ENCODE results near the gene NKPD1. TPM values are rescaled to one million over a fixed set of nuclear protein-coding genes. Genes with fewer than 3 reads are reported as not detected.

NKPD1 gene
- total and polyA plus RNA-seq, 4 donors: not detected

DNA sequence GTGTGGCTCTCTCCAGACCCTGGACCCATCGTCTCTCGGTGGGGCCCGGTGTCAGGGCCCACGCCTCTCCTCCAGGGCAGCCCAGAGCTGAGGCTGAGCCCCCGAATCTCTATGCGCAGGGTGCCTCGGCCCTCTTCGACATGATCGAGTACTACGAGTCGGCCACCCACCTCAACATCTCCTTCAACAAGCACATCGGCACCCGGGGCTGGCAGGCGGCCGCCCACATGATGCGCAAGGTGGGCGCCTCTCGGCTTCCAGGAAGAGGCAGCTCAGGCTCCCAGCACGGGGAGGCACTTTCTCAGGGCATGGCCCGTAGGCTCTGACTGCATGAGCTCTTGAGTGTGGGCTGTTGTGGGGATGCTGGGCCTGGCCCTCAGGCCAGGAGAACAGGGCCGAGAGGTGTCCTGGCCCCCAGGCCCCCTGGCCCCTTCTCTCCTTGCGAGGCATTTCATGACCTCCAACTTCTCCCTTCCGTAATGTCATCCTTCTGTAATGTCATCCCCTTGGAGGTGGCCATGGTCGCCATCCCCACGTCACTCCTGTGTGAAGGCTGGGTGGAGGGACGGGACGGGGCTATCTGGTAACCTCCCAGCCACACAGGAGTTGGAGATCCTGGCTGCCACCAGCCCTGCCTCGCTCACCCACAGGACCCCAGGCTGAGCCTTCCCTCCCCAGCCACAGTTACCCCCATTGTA lies 19.4 kb downstream of the NKPD1 start (continued):
- TF ChIP-seq, protein P1, sequence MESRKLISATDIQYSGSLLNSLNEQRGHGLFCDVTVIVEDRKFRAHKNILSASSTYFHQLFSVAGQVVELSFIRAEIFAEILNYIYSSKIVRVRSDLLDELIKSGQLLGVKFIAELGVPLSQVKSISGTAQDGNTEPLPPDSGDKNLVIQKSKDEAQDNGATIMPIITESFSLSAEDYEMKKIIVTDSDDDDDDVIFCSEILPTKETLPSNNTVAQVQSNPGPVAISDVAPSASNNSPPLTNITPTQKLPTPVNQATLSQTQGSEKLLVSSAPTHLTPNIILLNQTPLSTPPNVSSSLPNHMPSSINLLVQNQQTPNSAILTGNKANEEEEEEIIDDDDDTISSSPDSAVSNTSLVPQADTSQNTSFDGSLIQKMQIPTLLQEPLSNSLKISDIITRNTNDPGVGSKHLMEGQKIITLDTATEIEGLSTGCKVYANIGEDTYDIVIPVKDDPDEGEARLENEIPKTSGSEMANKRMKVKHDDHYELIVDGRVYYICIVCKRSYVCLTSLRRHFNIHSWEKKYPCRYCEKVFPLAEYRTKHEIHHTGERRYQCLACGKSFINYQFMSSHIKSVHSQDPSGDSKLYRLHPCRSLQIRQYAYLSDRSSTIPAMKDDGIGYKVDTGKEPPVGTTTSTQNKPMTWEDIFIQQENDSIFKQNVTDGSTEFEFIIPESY (IDR thresholded peaks at IDR 0.05): no peak
- TF ChIP-seq, protein P2, sequence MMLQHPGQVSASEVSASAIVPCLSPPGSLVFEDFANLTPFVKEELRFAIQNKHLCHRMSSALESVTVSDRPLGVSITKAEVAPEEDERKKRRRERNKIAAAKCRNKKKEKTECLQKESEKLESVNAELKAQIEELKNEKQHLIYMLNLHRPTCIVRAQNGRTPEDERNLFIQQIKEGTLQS (IDR thresholded peaks at IDR 0.05): no peak
- no peak for TF ChIP-seq HNF4G (IDR thresholded peaks at IDR 0.05)
- TF ChIP-seq, protein P3, sequence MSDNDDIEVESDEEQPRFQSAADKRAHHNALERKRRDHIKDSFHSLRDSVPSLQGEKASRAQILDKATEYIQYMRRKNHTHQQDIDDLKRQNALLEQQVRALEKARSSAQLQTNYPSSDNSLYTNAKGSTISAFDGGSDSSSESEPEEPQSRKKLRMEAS (IDR thresholded peaks at IDR 0.05): no peak
- TF ChIP-seq YY1 (IDR thresholded peaks at IDR 0.05): no peak
- no peak for TF ChIP-seq SP1 (IDR thresholded peaks at IDR 0.05)

DNA sequence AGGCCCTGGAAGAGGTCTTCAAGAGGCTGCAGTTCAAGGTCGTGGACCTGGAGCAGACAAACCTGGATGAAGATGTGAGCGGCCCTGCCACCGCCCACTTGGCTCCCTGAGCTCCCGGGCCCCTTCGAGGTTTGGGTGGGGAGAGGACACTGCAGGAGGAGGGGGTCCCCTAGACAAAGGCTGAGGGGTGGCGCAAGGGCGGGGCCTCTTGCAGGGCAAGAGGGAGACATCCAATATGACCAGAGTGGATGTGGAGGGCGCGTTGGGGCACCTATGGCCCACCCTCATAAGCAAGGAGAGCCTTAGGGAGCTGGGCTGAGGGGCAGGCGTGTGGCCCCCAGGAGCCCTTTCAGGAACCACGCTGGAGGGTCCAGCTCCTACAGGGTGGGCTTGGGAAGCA lies 20.2 kb downstream of the NKPD1 start:
- Histone ChIP-seq H3K4me1 (ENCODE audit: control insufficient read depth in 4 of 4, insufficient read depth in 4 of 4, low read length in 3 of 4) (no peaks in the 10 kb centered on the region), H3K27ac (ENCODE audit: low read depth in 1 of 2, low read length in 2 of 2) (no peak overlapping the region), H3K27me3 (ENCODE audit: control insufficient read depth in 4 of 4, insufficient read depth in 4 of 4, low read length in 3 of 4) (no peaks in the 10 kb centered on the region), H3K9me3 (ENCODE audit: control insufficient read depth in 4 of 4, low read length in 3 of 4) (no peaks in the 10 kb centered on the region), H3K36me3 (ENCODE audit: control insufficient read depth in 4 of 4, insufficient read depth in 3 of 4, low read depth in 1 of 4, low read length in 3 of 4) (peaks cover 0 to 7% (median 1%) of the 10 kb centered on the region in 4 donors), H3K9ac (ENCODE audit: low read depth in 1 of 2, low read length in 2 of 2) (no peak overlapping the region), H3K4me3 (ENCODE audit: low read depth in 1 of 3, low read length in 3 of 3) (no peak overlapping the region)
- TF ChIP-seq JUND (IDR thresholded peaks at IDR 0.05): no peak
- TF ChIP-seq RAD21 (IDR thresholded peaks at IDR 0.05): no peak
- TF ChIP-seq, protein P2 (IDR thresholded peaks at IDR 0.05): no peak
- no peak for DNase-seq (ENCODE audit: low spot score)
- 95% methylated on average over 11 of the region's 11 CpGs for WGBS

DNA sequence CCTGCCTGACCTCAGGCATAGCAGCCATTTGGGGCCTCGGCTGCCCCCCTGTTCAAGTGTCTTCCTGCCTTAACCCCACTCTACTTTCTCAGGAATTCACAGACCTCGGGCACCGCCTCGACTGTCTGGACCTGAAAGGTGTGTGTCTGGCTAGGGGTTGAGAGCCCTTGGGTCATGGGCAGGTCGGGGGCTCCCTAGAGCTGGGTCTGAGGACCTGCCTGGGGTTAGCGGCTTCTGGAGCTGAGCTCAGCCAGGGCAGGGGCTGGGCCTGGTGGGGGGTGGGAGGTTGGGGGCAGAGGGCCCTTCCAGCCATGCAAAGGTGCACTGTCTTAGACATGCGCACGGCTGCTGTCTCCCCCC lies 20.7 kb downstream of the NKPD1 start:
- H3K4me1 ChIP-seq (ENCODE audit: control insufficient read depth in 4 of 4, insufficient read depth in 4 of 4, low read length in 3 of 4): no peaks in the 10 kb centered on the region
- no peak overlapping the region for H3K4me3 ChIP-seq (ENCODE audit: low read depth in 1 of 3, low read length in 3 of 3)
- no peak overlapping the region for H3K9ac ChIP-seq (ENCODE audit: low read depth in 1 of 2, low read length in 2 of 2)
- H3K27me3 ChIP-seq (ENCODE audit: control insufficient read depth in 4 of 4, insufficient read depth in 4 of 4, low read length in 3 of 4): no peaks in the 10 kb centered on the region
- H3K9me3 ChIP-seq (ENCODE audit: control insufficient read depth in 4 of 4, low read length in 3 of 4): no peaks in the 10 kb centered on the region
- no peak for DNase-seq (ENCODE audit: low spot score)
- peaks cover 0 to 3% (median 1%) of the 10 kb centered on the region in 4 donors for H3K36me3 ChIP-seq (ENCODE audit: control insufficient read depth in 4 of 4, insufficient read depth in 3 of 4, low read depth in 1 of 4, low read length in 3 of 4)
- WGBS: 97% methylated on average over 8 of the region's 8 CpGs
- no peak for TF ChIP-seq HNF4G (IDR thresholded peaks at IDR 0.05)
- TF ChIP-seq RXRA (IDR thresholded peaks at IDR 0.05): no peak
- TF ChIP-seq HNF4A (conservative IDR thresholded peaks at IDR 0.05): no peak
- TF ChIP-seq, protein P2 (IDR thresholded peaks at IDR 0.05): no peak
- H3K27ac ChIP-seq (ENCODE audit: low read depth in 1 of 2, low read length in 2 of 2): no peak overlapping the region

DNA sequence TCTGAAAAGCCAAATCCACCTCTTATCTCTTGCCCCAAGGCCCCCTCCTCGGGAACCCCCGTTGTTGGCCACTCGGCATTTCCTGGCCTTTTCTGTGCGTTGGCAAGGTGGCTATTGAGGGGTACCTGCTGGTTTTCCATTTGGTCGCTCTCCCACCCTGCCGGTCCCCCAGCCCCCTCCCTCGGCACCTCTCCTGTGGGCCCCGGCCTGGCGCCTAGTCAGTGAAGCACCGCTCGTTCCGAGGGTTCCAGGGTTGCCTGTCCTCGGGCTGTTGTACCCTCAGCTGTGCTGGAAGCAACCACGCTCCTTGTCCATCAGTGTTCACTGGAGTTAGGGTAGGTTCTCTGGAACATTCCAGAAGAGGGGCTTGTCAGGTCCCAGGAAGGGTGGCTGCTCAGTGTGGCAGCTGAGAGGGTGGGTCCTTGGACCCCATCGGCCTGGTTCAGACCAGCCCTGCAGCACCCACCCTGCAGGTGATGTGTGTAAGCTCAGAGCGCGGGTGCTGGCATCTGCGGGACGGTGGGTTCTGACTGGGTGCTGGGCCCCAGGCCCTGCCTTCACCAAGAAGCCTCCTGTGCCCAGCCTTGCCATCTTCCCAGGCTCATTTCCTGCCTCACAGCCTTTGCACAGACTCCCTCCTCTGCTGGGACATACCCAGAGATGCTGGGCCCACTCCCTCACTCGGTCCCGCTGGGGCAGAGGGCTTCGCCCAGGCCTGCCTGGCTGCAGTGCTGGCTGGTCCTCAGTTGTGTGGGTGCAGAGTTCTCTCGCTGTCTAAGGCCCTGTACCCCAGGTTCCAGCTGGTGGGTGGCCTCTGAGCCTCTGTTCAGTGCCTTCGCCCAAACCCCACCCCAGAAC lies 21.3 kb downstream of the NKPD1 start:
- no peak overlapping the region for H3K4me3 ChIP-seq (ENCODE audit: low read depth in 1 of 3, low read length in 3 of 3)
- H3K9ac ChIP-seq (ENCODE audit: low read depth in 1 of 2, low read length in 2 of 2): no peak overlapping the region
- 97% methylated on average over 24 of the region's 24 CpGs for WGBS
- no peaks in the 10 kb centered on the region for H3K4me1 ChIP-seq (ENCODE audit: control insufficient read depth in 4 of 4, insufficient read depth in 4 of 4, low read length in 3 of 4)
- H3K36me3 ChIP-seq (ENCODE audit: control insufficient read depth in 4 of 4, insufficient read depth in 3 of 4, low read depth in 1 of 4, low read length in 3 of 4): peaks cover 0 to 3% (median 0%) of the 10 kb centered on the region in 4 donors
- H3K27me3 ChIP-seq (ENCODE audit: control insufficient read depth in 4 of 4, insufficient read depth in 4 of 4, low read length in 3 of 4): no peaks in the 10 kb centered on the region
- no peak for DNase-seq (ENCODE audit: low spot score)
- no peak overlapping the region for H3K27ac ChIP-seq (ENCODE audit: low read depth in 1 of 2, low read length in 2 of 2)
- H3K9me3 ChIP-seq (ENCODE audit: control insufficient read depth in 4 of 4, low read length in 3 of 4): no peaks in the 10 kb centered on the region
- TF ChIP-seq, protein P3 (IDR thresholded peaks at IDR 0.05): no peak
- TF ChIP-seq, protein P4, sequence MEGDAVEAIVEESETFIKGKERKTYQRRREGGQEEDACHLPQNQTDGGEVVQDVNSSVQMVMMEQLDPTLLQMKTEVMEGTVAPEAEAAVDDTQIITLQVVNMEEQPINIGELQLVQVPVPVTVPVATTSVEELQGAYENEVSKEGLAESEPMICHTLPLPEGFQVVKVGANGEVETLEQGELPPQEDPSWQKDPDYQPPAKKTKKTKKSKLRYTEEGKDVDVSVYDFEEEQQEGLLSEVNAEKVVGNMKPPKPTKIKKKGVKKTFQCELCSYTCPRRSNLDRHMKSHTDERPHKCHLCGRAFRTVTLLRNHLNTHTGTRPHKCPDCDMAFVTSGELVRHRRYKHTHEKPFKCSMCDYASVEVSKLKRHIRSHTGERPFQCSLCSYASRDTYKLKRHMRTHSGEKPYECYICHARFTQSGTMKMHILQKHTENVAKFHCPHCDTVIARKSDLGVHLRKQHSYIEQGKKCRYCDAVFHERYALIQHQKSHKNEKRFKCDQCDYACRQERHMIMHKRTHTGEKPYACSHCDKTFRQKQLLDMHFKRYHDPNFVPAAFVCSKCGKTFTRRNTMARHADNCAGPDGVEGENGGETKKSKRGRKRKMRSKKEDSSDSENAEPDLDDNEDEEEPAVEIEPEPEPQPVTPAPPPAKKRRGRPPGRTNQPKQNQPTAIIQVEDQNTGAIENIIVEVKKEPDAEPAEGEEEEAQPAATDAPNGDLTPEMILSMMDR (IDR thresholded peaks at IDR 0.05; ENCODE audit: low read depth, low read length, missing input control): no peak
- TF ChIP-seq, protein P1 (IDR thresholded peaks at IDR 0.05): no peak
- no peak for TF ChIP-seq JUND (IDR thresholded peaks at IDR 0.05)
- TF ChIP-seq RXRA (IDR thresholded peaks at IDR 0.05): no peak
- no peak for TF ChIP-seq HNF4A (conservative IDR thresholded peaks at IDR 0.05)
- no peak for TF ChIP-seq HNF4G (IDR thresholded peaks at IDR 0.05)
- no peak for TF ChIP-seq GABPA (IDR thresholded peaks at IDR 0.05 in 1 of 2, conservative IDR thresholded peaks at IDR 0.05 in 1 of 2)
- TF ChIP-seq, protein P2 (IDR thresholded peaks at IDR 0.05): no peak
- no peak for TF ChIP-seq FOXA2 (IDR thresholded peaks at IDR 0.05)
- no peak for TF ChIP-seq EGR1 (IDR thresholded peaks at IDR 0.05; ENCODE audit: low read depth in 2 of 2)
